H1 (cell line): ENCODE data around the gene PRRX2. TPM values are rescaled to one million over a fixed set of nuclear protein-coding genes. Genes with fewer than 3 reads are reported as not detected.

ENCODE experiments used
- CTCF ChIA-PET: fragments of 300-600 bp; sonication (Branson Sonifier 250); formaldehyde crosslinking; loops from one replicate; lab custom pipeline; 2021; ENCODE audit not compliant: partially characterized antibody; lab: Charles Lee
- POLR2A ChIA-PET: fragments of 300-600 bp; sonication (Branson Sonifier 250); formaldehyde crosslinking; loops from one replicate; lab custom pipeline; 2021; ENCODE audit warnings: inconsistent platforms; ENCODE audit not compliant: partially characterized antibody; lab: Charles Lee
- DNase-seq, 2 experiments: peaks; one replicate each; pipeline versions ENCODE4 v3.0.0 to v3.0.0-alpha.2; 2010 to 2022; ENCODE audit warnings: low spot score in 2 of 2, low read depth in 1 of 2, mixed read lengths in 1 of 2
- FAIRE-seq: peaks from 2 replicates; lab custom pipeline; 2011; peaks lifted over from hg19 to GRCh38; lab: Jason Lieb, UNC
- H2AFZ ChIP-seq: 2 replicates; pipeline ENCODE4 v1.8.1; 2012; ENCODE audit warnings: low read length, inconsistent platforms
- H2AK5ac ChIP-seq: 2 replicates; pipeline ENCODE4 v1.6.1; 2013; ENCODE audit warnings: low read depth, low read length
- H2BK120ac ChIP-seq: replicated peaks from 2 replicates; pipeline ENCODE3; 2013; ENCODE audit warnings: low read depth, low read length, inconsistent platforms
- H2BK12ac ChIP-seq: 2 replicates; pipeline ENCODE4 v1.6.1; 2013; ENCODE audit warnings: low read depth, low read length
- H2BK15ac ChIP-seq: 2 replicates; pipeline ENCODE4 v1.6.1; 2013; ENCODE audit warnings: low read length
- H2BK20ac ChIP-seq: 2 replicates; pipeline ENCODE4 v1.6.1; 2013; ENCODE audit warnings: low read length
- H2BK5ac ChIP-seq: 2 replicates; pipeline ENCODE4 v1.6.1; 2013; ENCODE audit warnings: low read depth, low read length
- H3K14ac ChIP-seq: 2 replicates; pipeline ENCODE4 v1.6.1; 2013; ENCODE audit warnings: inconsistent platforms; ENCODE audit not compliant: insufficient read length
- H3K18ac ChIP-seq: 2 replicates; pipeline ENCODE4 v1.6.1; 2013; ENCODE audit warnings: low read length; ENCODE audit errors: extremely low read depth
- H3K23ac ChIP-seq: 2 replicates; pipeline ENCODE4 v1.6.1; 2013; ENCODE audit warnings: inconsistent platforms; ENCODE audit not compliant: insufficient read length
- H3K23me2 ChIP-seq: 2 replicates; pipeline ENCODE4 v1.6.1; 2013; ENCODE audit warnings: low read depth, low read length
- H3K27ac ChIP-seq: 2 replicates; pipeline ENCODE4 v1.6.1; 2011; ENCODE audit warnings: low read depth, low read length, inconsistent platforms
- H3K27me3 ChIP-seq, 4 experiments: replicated peaks in 1 of 4; 1 replicate in 1 of 4; 2 replicates in 3 of 4; pipeline versions ENCODE4 v1.6.1 to v1.8.1; 2011 to 2013; ENCODE audit warnings: low read length in 3 of 4, mild to moderate bottlenecking in 3 of 4, inconsistent platforms in 2 of 4, mixed read lengths in 2 of 4, moderate library complexity in 1 of 4; ENCODE audit not compliant: control insufficient read depth in 3 of 4, insufficient read depth in 3 of 4; ENCODE audit errors: extremely low read depth in 1 of 4
- H3K36me3 ChIP-seq, 4 experiments: 2 replicates each; pipeline versions ENCODE4 v1.6.1 to v1.8.1; 2011 to 2013; ENCODE audit warnings: mild to moderate bottlenecking in 4 of 4, low read length in 3 of 4, moderate library complexity in 2 of 4, control low read depth in 1 of 4, inconsistent platforms in 1 of 4; ENCODE audit not compliant: insufficient read depth in 4 of 4, control insufficient read depth in 2 of 4
- H3K4ac ChIP-seq: replicated peaks from 2 replicates; pipeline ENCODE3; 2013; ENCODE audit warnings: low read length, low read depth, mixed read lengths, inconsistent platforms; ENCODE audit not compliant: insufficient read length
- H3K4me1 ChIP-seq, 4 experiments: replicated peaks in 1 of 4; 1 replicate in 1 of 4; 2 replicates in 3 of 4; pipeline versions ENCODE4 v1.6.1 to v1.8.1; 2011 to 2013; ENCODE audit warnings: low read length in 3 of 4, inconsistent platforms in 2 of 4, mixed read lengths in 1 of 4; ENCODE audit not compliant: insufficient read depth in 4 of 4, control insufficient read depth in 3 of 4
- H3K4me2 ChIP-seq, 2 experiments: 2 replicates each; pipeline versions ENCODE4 v1.6.1 to v1.8.1; 2011 to 2013; ENCODE audit warnings: low read depth in 2 of 2, low read length in 2 of 2, control low read depth in 1 of 2, inconsistent platforms in 1 of 2, mild to moderate bottlenecking in 1 of 2; ENCODE audit not compliant: insufficient read depth in 1 of 2
- H3K4me3 ChIP-seq, 4 experiments: fragments of 200-600, 300-600 bp in 1 of 4; sonication (generic), shearing (Covaris generic), sonication (Bioruptor Twin) in 1 of 4; 2 replicates each; pipeline versions ENCODE4 v1.5.1 to v1.8.1; 2011 to 2016; ENCODE audit warnings: low read length in 4 of 4, low read depth in 3 of 4, control low read depth in 2 of 4, inconsistent platforms in 2 of 4, mild to moderate bottlenecking in 2 of 4, mixed read lengths in 1 of 4, moderate library complexity in 1 of 4; ENCODE audit not compliant: insufficient read depth in 2 of 4; ENCODE audit errors: extremely low read depth in 1 of 4
- H3K56ac ChIP-seq: replicated peaks from 2 replicates; pipeline ENCODE3; 2013; ENCODE audit warnings: low read depth, mild to moderate bottlenecking, mixed read lengths, low read length, inconsistent platforms; ENCODE audit not compliant: insufficient read length
- H3K79me1 ChIP-seq: 2 replicates; pipeline ENCODE4 v1.6.1; 2013; ENCODE audit warnings: low read depth, low read length, control low read depth
- H3K79me2 ChIP-seq, 2 experiments: 2 replicates each; pipeline versions ENCODE4 v1.6.1 to v1.8.1; 2012 to 2013; ENCODE audit warnings: low read length in 2 of 2, mild to moderate bottlenecking in 2 of 2, inconsistent platforms in 1 of 2; ENCODE audit not compliant: insufficient read depth in 2 of 2, control insufficient read depth in 1 of 2
- H3K9ac ChIP-seq, 4 experiments: replicated peaks in 1 of 4; 1 replicate in 1 of 4; 2 replicates in 3 of 4; pipeline versions ENCODE4 v1.6.1 to v1.8.1; 2011 to 2013; ENCODE audit warnings: low read depth in 3 of 4, low read length in 3 of 4, control low read depth in 2 of 4, mild to moderate bottlenecking in 2 of 4, moderate library complexity in 2 of 4, inconsistent platforms in 1 of 4; ENCODE audit errors: extremely low read depth in 1 of 4
- H3K9me3 ChIP-seq, 2 experiments: 2 replicates each; pipeline versions ENCODE4 v1.6.1 to v1.8.1; 2012 to 2013; ENCODE audit warnings: mild to moderate bottlenecking in 2 of 2, moderate library complexity in 2 of 2, control low read depth in 1 of 2, inconsistent platforms in 1 of 2, low read depth in 1 of 2, low read length in 1 of 2, mixed read lengths in 1 of 2; ENCODE audit not compliant: insufficient read depth in 2 of 2
- H4K20me1 ChIP-seq, 2 experiments: replicated peaks in 1 of 2; 2 replicates each; pipeline versions ENCODE3 to v1.8.1; 2011 to 2013; ENCODE audit warnings: inconsistent platforms in 2 of 2, low read length in 2 of 2, mild to moderate bottlenecking in 1 of 2; ENCODE audit not compliant: insufficient read depth in 2 of 2, control insufficient read depth in 1 of 2
- H4K5ac ChIP-seq: 2 replicates; pipeline ENCODE4 v1.6.1; 2013; ENCODE audit warnings: low read length, low read depth, mixed read lengths, inconsistent platforms; ENCODE audit not compliant: insufficient read length
- H4K8ac ChIP-seq: 2 replicates; pipeline ENCODE4 v1.8.0; 2013; ENCODE audit warnings: mild to moderate bottlenecking, moderate library complexity, low read length, inconsistent platforms; ENCODE audit not compliant: insufficient read depth; ENCODE audit errors: extremely low read depth
- H4K91ac ChIP-seq: replicated peaks from 2 replicates; pipeline ENCODE3; 2013; ENCODE audit warnings: low read length, mixed read lengths, inconsistent platforms; ENCODE audit not compliant: insufficient read length
- ATF2 ChIP-seq: IDR thresholded peaks from 2 replicates; pipeline ENCODE4 v1.6.1; 2012; ENCODE audit warnings: low read length, inconsistent platforms
- CBX8 ChIP-seq: fragments of 300-800, 300-1000 bp; sonication (generic); IDR thresholded peaks from 2 replicates; pipeline ENCODE4 v1.7.1; 2016; ENCODE audit warnings: low read depth, low read length, borderline replicate concordance
- WGBS, 2 experiments: shearing (Covaris generic) in 1 of 2; methylation state at CpG; one replicate each; pipeline versions ENCODE4 v1.1.6 to v1.1.7; 2013 to 2015; ENCODE audit warnings: low lambda C conversion rate in 2 of 2, mixed read lengths in 2 of 2, inconsistent platforms in 1 of 2, low coverage in 1 of 2, missing lambda C conversion rate in 1 of 2; ENCODE audit not compliant: insufficient replicate concordance in 2 of 2, insufficient coverage in 1 of 2, insufficient read length in 1 of 2; ENCODE audit errors: extremely low coverage in 1 of 2, missing lambda C conversion rate in 1 of 2; 5-methylcytosine and 5-hydroxymethylcytosine counted together
- polyA plus RNA-seq, 7 experiments: library from polyadenylated mRNA; depleted of rRNA in 3 of 7; stranded (reverse) in 5 of 7; unstranded in 2 of 7; fragments of >200 nt in 5 of 7; fragments of 200-250 nt in 2 of 7; gene quantifications; 1 replicate in 5 of 7; 2 replicates in 1 of 7; 4 replicates in 1 of 7; pipeline versions ENCODE4 v1.2.1 to v1.2.3, GENCODE V29; 2011 to 2013; ENCODE audit warnings: missing spikeins in 2 of 7, mixed read lengths in 2 of 7
- total RNA-seq: library from RNA; stranded (reverse); fragmentation: NEBNext Ultra II Directional; extraction: Animal tissue kit (Norgen Biotek cat#: 25700); gene quantifications from 2 replicates; pipeline ENCODE4 v1.2.1, GENCODE V29; 2021
- TF ChIP-seq, protein P1 (sequence below), 3 experiments: IDR thresholded peaks; 1 replicate in 2 of 3; 2 replicates in 1 of 3; pipeline versions ENCODE4 v1.5.1 to v1.6.1; 2011; ENCODE audit warnings: low read length in 3 of 3, mild to moderate bottlenecking in 3 of 3, inconsistent platforms in 2 of 3, low read depth in 1 of 3, moderate library complexity in 1 of 3; ENCODE audit not compliant: insufficient read depth in 1 of 3; ENCODE audit errors: control extremely low read depth in 1 of 3

The PRRX2 gene
- total and polyA plus RNA-seq, 2 of the 8 experiments (the other 6 are each of a cell fraction or from before 2014, with no cell fraction given) = 5.8 to 9.2 TPM

DNA sequence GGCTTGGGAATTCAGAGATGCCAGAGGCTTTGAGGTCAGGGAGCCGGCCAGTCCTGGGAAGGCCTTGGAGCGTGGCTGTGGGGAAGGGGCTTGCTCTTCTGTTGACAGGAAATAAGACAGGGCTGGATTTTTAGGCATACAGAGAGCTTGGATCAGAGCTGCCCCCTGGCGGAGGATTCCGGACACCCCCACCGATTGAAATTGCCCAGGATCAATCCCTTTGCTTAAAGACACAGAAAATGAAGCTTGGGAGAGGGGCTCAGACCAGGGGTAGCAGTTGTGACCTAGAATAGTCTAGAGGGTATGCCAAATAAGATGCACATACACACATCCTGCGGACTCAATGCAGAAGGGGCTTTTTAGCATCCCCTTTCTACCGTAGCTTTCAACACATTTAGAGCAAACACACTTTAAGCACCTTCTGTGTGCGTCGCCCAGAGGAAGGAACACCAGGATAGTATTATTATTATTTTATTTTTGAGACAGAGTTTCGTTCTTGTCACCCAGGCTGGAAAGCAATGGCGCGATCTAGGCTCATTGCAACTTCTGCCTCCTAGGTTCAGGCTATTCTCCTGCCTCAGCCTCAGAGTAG lies 41.2 kb upstream of the PRRX2 start:
- 44% methylated on average over 11 of the region's 12 CpGs; no CpG with 5 or more reads in 1 of the 2 experiments for WGBS, 2 experiments
- H3K4ac ChIP-seq = no peak overlapping the region
- H2AK5ac ChIP-seq = no peak overlapping the region
- H3K4me1 ChIP-seq = peaks cover 10 to 17% (median 12%) of the 10 kb centered on the region in 4 experiments
- H3K56ac ChIP-seq = no peak overlapping the region
- no peak overlapping the region for H2BK120ac ChIP-seq
- FAIRE-seq (no peak), DNase-seq (peak in 1 of 2 experiments; percentile 95)
- no peak overlapping the region for H2BK20ac ChIP-seq
- POLR2A ChIA-PET = interaction anchor here (0.6 to 8.4 kb wide), 6 partner anchors 9 to 1046 kb away, joined by 3 to 95 read pairs (median 4); partner anchors contain the start of genes ASB6 and IER5L
- no peak overlapping the region for H3K23ac ChIP-seq
- no peak overlapping the region for H2BK15ac ChIP-seq
- peaks cover 20% of the 10 kb centered on the region for H3K79me1 ChIP-seq
- no peak overlapping the region for H3K27ac ChIP-seq
- no peak overlapping the region for H4K91ac ChIP-seq
- CTCF ChIA-PET = interaction anchor here (0.6 to 8.1 kb wide), 57 partner anchors 9 to 689 kb away, joined by 3 to 104 read pairs (median 4); no protein-coding TSS in a partner anchor
- peaks cover 20% of the 10 kb centered on the region for H3K23me2 ChIP-seq
- H3K27me3 ChIP-seq = peaks cover 17 to 28% (median 25%) of the 10 kb centered on the region in 4 experiments
- peaks cover 30 to 33% of the 10 kb centered on the region in 2 experiments for H3K79me2 ChIP-seq
- peaks cover 23 to 29% of the 10 kb centered on the region in 2 experiments for H4K20me1 ChIP-seq
- no peak overlapping the region for H2AFZ ChIP-seq
- no peak overlapping the region; a peak in 1 of 4 replicates for H3K4me2 ChIP-seq
- peaks cover 0 to 5% (median 0%) of the 10 kb centered on the region in 4 experiments; a peak in 2 of 8 replicates for H3K36me3 ChIP-seq
- no peak overlapping the region for H3K9ac ChIP-seq
- no peak overlapping the region for H2BK5ac ChIP-seq
- H4K8ac ChIP-seq = no peak overlapping the region
- H2BK12ac ChIP-seq = no peak overlapping the region
- H3K9me3 ChIP-seq = no peaks in the 10 kb centered on the region
- no peak overlapping the region for H3K14ac ChIP-seq
- no peak overlapping the region for H3K18ac ChIP-seq
- H3K4me3 ChIP-seq = no peak overlapping the region
- H4K5ac ChIP-seq = no peak overlapping the region
- TF ChIP-seq ATF2 = no peak
- TF ChIP-seq, protein P1, sequence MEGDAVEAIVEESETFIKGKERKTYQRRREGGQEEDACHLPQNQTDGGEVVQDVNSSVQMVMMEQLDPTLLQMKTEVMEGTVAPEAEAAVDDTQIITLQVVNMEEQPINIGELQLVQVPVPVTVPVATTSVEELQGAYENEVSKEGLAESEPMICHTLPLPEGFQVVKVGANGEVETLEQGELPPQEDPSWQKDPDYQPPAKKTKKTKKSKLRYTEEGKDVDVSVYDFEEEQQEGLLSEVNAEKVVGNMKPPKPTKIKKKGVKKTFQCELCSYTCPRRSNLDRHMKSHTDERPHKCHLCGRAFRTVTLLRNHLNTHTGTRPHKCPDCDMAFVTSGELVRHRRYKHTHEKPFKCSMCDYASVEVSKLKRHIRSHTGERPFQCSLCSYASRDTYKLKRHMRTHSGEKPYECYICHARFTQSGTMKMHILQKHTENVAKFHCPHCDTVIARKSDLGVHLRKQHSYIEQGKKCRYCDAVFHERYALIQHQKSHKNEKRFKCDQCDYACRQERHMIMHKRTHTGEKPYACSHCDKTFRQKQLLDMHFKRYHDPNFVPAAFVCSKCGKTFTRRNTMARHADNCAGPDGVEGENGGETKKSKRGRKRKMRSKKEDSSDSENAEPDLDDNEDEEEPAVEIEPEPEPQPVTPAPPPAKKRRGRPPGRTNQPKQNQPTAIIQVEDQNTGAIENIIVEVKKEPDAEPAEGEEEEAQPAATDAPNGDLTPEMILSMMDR (IDR thresholded peaks at IDR 0.05; ENCODE audit: control extremely low read depth in 1 of 3, insufficient read depth in 1 of 3, low read depth in 1 of 3, low read length in 3 of 3) = peak; percentile 70 to 88 (median 76)
- TF ChIP-seq CBX8 = no peak
